ENCODE data around the gene SLC12A8. TPM values are rescaled to one million over a fixed set of nuclear protein-coding genes. Genes with fewer than 3 reads are reported as not detected.

SLC12A8 gene
- total and polyA plus RNA-seq, 2 experiments from 2014 or later = 3.1 to 3.4 TPM

DNA sequence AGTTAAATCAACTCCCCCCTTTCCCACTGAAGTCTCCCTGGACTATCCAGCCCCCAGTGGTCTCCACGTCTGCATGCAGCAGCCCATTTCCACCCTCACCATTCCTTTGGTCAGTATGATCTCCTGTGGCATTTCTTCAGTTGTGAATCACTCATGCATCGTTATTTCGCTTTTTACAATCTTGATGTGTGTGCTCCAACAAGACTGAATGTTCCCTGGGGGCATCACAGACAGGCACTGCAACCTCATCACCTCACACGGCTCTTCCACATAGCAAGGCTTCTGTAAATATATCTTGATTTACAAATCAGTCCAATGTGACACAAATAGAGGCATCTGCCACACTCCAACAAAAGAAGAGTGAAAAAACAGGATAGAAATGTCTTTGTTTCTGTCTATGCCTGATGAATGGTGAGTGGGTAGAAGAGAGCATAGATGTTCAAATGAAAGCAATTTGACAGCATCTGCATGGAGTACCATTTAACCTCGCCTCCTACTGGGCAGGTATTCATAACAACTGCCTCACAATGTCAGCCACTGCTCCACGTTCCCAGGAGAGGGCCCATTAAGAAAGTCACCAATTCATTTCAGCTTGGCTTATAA, 162.0 kb downstream of the SLC12A8 start:
- H3K36me3 ChIP-seq = no peaks in the 10 kb centered on the region
- no peak for DNase-seq (ENCODE audit: low read depth in 1 of 2, low spot score in 1 of 2)
- peaks cover 66% of the 10 kb centered on the region for H3K4me1 ChIP-seq (ENCODE audit: low read depth)
- no peaks in the 10 kb centered on the region for H3K9me3 ChIP-seq (ENCODE audit: low read depth)
- H3K4me3 ChIP-seq = no peak overlapping the region
- no peaks in the 10 kb centered on the region for H3K27me3 ChIP-seq
- H3K27ac ChIP-seq = no peak overlapping the region
- no peak for TF ChIP-seq CTCF (IDR thresholded peaks at IDR 0.05; ENCODE audit: low read depth, low read length)

GRCh38 chr3:125048282-125048681, 164.3 kb downstream of the SLC12A8 start:
- Histone ChIP-seq H3K4me1 (ENCODE audit: low read depth) (peaks cover 79% of the 10 kb centered on the region), H3K27me3 (no peaks in the 10 kb centered on the region), H3K36me3 (no peaks in the 10 kb centered on the region), H3K9me3 (ENCODE audit: low read depth) (no peaks in the 10 kb centered on the region), H3K27ac (peak overlapping the region; percentile 68), H3K4me3 (no peak overlapping the region)
- no peak for TF ChIP-seq CTCF (IDR thresholded peaks at IDR 0.05; ENCODE audit: low read depth, low read length)
- DNase-seq (ENCODE audit: low read depth in 1 of 2, low spot score in 1 of 2) = no peak

DNA sequence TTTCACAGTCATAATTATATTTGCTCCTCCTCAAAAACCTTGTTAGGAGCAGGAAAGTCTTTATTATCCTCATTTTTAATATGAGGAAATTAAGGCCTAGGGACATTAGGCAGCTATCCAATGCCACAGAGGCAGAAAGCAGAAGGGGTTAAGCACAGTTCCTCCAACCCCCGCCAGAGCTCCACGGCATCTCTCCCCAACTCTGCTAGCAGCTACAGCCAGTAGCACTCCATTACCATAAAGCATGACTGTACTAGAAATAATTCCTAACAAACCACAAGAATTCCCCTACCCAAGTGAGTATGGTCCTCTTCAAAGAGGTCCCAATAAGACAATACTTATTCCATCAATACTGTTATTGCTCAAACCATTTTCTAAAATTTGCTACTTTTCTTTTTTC, 166.6 kb downstream of the SLC12A8 start:
- no peaks in the 10 kb centered on the region for H3K36me3 ChIP-seq
- H3K27ac ChIP-seq = peak overlapping the region; percentile 96
- H3K4me3 ChIP-seq = no peak overlapping the region
- peak; percentile 27 for TF ChIP-seq CTCF (IDR thresholded peaks at IDR 0.05; ENCODE audit: low read depth, low read length)
- no peaks in the 10 kb centered on the region for H3K27me3 ChIP-seq
- no peaks in the 10 kb centered on the region for H3K9me3 ChIP-seq (ENCODE audit: low read depth)
- peaks cover 79% of the 10 kb centered on the region for H3K4me1 ChIP-seq (ENCODE audit: low read depth)
- DNase-seq (ENCODE audit: low read depth in 1 of 2, low spot score in 1 of 2) = peak in 1 of 2 donors; percentile 74

DNA sequence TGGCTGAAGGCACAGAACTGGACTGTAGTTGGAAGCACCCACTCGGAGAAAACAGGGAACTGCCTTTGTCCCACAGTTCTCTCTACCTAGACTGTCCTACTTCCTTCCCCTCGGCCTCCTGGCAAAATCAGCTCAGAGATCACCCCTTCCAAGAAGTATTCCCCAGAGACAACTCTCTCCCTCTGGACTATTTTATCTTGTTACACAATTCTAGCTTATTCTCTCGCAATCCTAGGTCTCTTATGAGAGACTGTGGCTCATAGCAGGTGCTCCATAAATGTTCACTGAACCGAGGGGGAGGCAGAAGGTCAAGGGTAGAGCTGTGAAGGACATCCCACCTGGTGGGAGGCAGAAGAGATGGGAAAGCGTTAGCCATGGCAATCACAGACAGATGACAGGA, 167.4 kb downstream of the SLC12A8 start:
- Histone ChIP-seq H3K36me3 (no peaks in the 10 kb centered on the region), H3K9me3 (ENCODE audit: low read depth) (no peaks in the 10 kb centered on the region), H3K4me3 (no peak overlapping the region), H3K27ac (peak overlapping the region; percentile 96), H3K4me1 (ENCODE audit: low read depth) (peaks cover 87% of the 10 kb centered on the region), H3K27me3 (no peaks in the 10 kb centered on the region)
- peak in 1 of 2 donors; percentile 69 for DNase-seq (ENCODE audit: low read depth in 1 of 2, low spot score in 1 of 2)
- TF ChIP-seq CTCF (IDR thresholded peaks at IDR 0.05; ENCODE audit: low read depth, low read length) = no peak

- Histone ChIP-seq H3K4me3 (no peak overlapping the region), H3K27me3 (no peaks in the 10 kb centered on the region), H3K36me3 (no peaks in the 10 kb centered on the region), H3K27ac (peak overlapping the region; percentile 96), H3K9me3 (ENCODE audit: low read depth) (no peaks in the 10 kb centered on the region), H3K4me1 (ENCODE audit: low read depth) (peaks cover 96% of the 10 kb centered on the region)
- TF ChIP-seq CTCF (IDR thresholded peaks at IDR 0.05; ENCODE audit: low read depth, low read length) = no peak
- DNase-seq (ENCODE audit: low read depth in 1 of 2, low spot score in 1 of 2) = peak; percentile 26 to 64
Measured at GRCh38 chr3:125043599-125044151, 168.9 kb downstream of the SLC12A8 start.

Data from cardiac muscle cell (in vitro differentiated cells and primary cell).